OCI-LY3 (cell line): ENCODE measurements around the gene IL17RB.

Source experiments
- H2AFZ ChIP-seq: fragments of 200-600, 300-600 bp; shearing (Covaris generic); 2 replicates; pipeline ENCODE4 v1.6.0; 2014; ENCODE audit warnings: antibody characterized with exemption, low read depth, low read length
- H3K27ac ChIP-seq: fragments of 200-600, 300-600 bp; sonication (generic); 2 replicates; pipeline ENCODE4 v1.5.1; 2014; ENCODE audit warnings: mild to moderate bottlenecking, low read length, moderate library complexity, mixed read lengths
- H3K27me3 ChIP-seq: fragments of 200-600, 300-600 bp; sonication (generic); 2 replicates; pipeline ENCODE4 v1.6.1; 2014; ENCODE audit warnings: low read depth, low read length, mixed read lengths
- H3K36me3 ChIP-seq: fragments of 200-600, 300-600 bp; sonication (generic); replicated peaks from 2 replicates; pipeline ENCODE3; 2014; ENCODE audit warnings: low read depth, low read length, mixed read lengths
- H3K4me1 ChIP-seq: fragments of 300-600, 200-600 bp; sonication (generic); 2 replicates; pipeline ENCODE4 v1.6.1; 2014; ENCODE audit warnings: low read length, mixed read lengths
- H3K4me2 ChIP-seq: fragments of 200-600, 300-600 bp; sonication (generic); 2 replicates; pipeline ENCODE4 v1.6.1; 2014; ENCODE audit warnings: low read length, mixed read lengths
- H3K4me3 ChIP-seq: fragments of 300-600, 200-600 bp; sonication (generic); 2 replicates; pipeline ENCODE4 v1.5.1; 2014; ENCODE audit warnings: antibody characterized with exemption, mild to moderate bottlenecking, low read length, moderate library complexity
- H3K79me2 ChIP-seq: fragments of 300-600, 200-600 bp; shearing (Covaris generic); 2 replicates; pipeline ENCODE4 v1.6.1; 2014; ENCODE audit warnings: mild to moderate bottlenecking, low read length, mixed read lengths
- H3K9ac ChIP-seq: fragments of 300-600, 200-600 bp; shearing (Covaris generic); 2 replicates; pipeline ENCODE4 v1.6.0; 2014; ENCODE audit warnings: mild to moderate bottlenecking, low read length, moderate library complexity
- H3K9me3 ChIP-seq: fragments of 200-600, 300-600 bp; shearing (Covaris generic); 2 replicates; pipeline ENCODE4 v1.6.1; 2014; ENCODE audit warnings: low read length, mixed read lengths; ENCODE audit not compliant: insufficient read depth
- H4K20me1 ChIP-seq: fragments of 200-600, 300-600 bp; sonication (generic); 2 replicates; pipeline ENCODE4 v1.6.1; 2016; ENCODE audit warnings: low read length, mixed read lengths; ENCODE audit not compliant: insufficient read depth
- EZH2phosphoT487 ChIP-seq: fragments of 200-600 bp; shearing (Covaris generic); IDR thresholded peaks from 2 replicates; pipeline ENCODE4 v1.6.1; 2018; ENCODE audit warnings: antibody characterized with exemption, mixed run types, low read depth
- TF ChIP-seq, protein P1 (sequence below): fragments of 200-600, 300-600 bp; sonication (generic); IDR thresholded peaks from 2 replicates; pipeline ENCODE4 v1.5.1; 2014; ENCODE audit warnings: antibody characterized with exemption, low read length, low read depth

The IL17RB gene

DNA sequence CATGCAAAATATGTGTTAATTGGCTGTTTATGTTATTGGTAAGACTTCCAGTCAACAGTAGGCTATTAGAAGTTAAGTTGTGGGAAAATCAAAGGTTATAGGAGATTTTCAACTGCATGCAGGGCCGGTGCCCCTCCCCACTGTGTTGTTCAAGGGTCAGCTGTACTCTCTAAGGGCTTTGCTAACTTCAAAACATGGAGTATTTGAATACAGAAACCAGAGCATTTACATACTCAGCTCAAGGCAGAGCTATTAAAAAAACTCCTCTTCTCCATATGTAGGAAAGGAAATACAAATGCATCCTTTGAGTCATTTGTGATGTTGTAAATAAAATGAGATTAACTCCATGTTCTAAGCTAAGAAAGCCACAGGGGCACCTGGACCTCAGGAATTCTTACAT, 16.8 kb downstream of the IL17RB start:
- Histone ChIP-seq H4K20me1 (0 out of 2 replicates have a peak, but pooled peaks cover 3% of the 10 kb centered on the region), H3K9ac (no peak overlapping the region), H3K27me3 (no peaks in the 10 kb centered on the region), H3K4me2 (no peak overlapping the region), H3K79me2 (no peaks in the 10 kb centered on the region), H2AFZ (no peak overlapping the region), H3K4me1 (peaks cover 10% of the 10 kb centered on the region), H3K27ac (no peak overlapping the region), H3K4me3 (no peak overlapping the region), H3K9me3 (no peaks in the 10 kb centered on the region), H3K36me3 (peaks cover 74% of the 10 kb centered on the region)
- TF ChIP-seq EZH2phosphoT487 = no peak
- TF ChIP-seq, protein P1, sequence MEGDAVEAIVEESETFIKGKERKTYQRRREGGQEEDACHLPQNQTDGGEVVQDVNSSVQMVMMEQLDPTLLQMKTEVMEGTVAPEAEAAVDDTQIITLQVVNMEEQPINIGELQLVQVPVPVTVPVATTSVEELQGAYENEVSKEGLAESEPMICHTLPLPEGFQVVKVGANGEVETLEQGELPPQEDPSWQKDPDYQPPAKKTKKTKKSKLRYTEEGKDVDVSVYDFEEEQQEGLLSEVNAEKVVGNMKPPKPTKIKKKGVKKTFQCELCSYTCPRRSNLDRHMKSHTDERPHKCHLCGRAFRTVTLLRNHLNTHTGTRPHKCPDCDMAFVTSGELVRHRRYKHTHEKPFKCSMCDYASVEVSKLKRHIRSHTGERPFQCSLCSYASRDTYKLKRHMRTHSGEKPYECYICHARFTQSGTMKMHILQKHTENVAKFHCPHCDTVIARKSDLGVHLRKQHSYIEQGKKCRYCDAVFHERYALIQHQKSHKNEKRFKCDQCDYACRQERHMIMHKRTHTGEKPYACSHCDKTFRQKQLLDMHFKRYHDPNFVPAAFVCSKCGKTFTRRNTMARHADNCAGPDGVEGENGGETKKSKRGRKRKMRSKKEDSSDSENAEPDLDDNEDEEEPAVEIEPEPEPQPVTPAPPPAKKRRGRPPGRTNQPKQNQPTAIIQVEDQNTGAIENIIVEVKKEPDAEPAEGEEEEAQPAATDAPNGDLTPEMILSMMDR = no peak

DNA sequence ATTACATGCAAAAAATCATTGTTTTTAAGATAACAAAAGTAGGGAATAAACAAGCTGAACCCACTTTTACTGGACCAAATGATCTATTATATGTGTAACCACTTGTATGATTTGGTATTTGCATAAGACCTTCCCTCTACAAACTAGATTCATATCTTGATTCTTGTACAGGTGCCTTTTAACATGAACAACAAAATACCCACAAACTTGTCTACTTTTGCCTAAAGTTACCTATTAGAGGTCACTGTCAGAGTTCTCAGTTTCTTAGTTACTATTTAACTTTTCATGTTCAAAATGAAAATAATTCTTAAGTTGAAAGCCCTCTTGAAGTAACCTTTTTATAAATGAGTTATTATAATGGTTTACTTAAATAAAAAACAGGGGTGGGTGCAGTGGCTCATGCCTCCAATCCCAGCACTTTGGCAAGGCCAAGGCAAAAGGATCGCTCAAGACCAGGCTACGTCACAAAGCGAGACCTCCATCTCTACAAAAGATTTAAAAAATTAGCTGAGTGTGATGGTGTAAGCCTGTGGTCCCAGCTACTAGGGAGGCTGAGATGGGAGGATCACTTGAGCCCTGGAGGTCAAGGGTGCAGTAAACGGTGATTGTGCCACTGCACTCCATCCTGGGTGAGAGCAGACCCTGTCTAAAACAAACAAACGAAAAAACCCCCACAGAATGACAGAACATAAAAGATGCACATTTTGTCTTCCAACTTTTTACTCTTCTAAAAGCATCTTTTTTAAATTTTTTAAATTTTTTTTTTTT, 19.5 kb downstream of the IL17RB start:
- Histone ChIP-seq H3K9ac (no peak overlapping the region), H3K4me2 (peak overlapping the region; percentile 10; the same call in 1 of the 2 replicates), H3K79me2 (no peaks in the 10 kb centered on the region), H3K36me3 (peaks cover 74% of the 10 kb centered on the region), H3K27me3 (no peaks in the 10 kb centered on the region), H3K9me3 (no peaks in the 10 kb centered on the region), H2AFZ (no peak overlapping the region), H3K27ac (peak overlapping the region; percentile 66; the same call in 1 of the 2 replicates), H4K20me1 (0 out of 2 replicates have a peak, but pooled peaks cover 3% of the 10 kb centered on the region), H3K4me3 (no peak overlapping the region), H3K4me1 (peaks cover 10% of the 10 kb centered on the region)
- no peak for TF ChIP-seq EZH2phosphoT487
- TF ChIP-seq, protein P1 = no peak

DNA sequence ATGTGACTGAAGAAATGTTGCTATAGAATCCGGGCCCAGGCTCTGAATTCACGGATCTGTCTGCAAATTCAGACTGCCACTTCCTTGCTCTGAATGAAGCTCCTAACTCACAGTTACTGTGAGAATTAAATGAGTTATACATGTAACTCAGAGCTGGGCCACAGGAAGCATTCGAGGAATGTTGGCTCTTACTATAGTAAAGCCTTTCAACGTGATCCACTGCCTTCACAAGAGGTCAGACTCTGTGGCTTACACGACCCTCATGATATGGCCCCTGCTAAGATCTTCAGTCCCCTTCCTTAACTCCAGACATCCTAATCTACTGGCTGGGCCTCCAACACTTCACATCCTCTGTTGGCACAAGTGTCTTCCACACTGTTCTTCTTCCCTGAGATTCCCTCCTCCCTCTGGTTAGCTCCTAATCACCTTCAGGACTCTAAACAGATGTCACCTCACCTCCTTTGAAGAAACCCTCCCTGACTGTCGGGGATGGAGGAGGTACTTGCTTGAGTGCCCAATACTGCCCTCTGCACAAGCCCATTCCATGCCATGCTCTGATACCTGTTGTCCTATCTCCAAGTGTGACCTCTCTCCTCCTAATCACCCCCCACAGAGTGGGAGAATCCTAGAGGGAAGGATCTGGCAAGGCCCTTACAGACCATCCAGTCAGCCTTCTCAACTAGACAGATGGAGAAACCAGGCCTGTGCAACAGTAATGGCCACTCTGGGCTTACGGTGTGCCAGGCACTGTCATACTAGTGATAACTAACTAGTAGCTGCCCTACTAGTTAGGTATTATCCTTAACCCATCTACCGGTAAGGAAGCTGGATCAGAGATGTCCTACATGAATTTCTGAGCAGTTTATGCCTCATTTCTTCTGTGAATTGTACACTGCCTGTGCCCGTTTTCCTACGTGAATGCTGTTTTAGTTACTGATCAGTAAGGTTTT, 34.3 kb downstream of the IL17RB start:
- no peak overlapping the region for H2AFZ ChIP-seq

More for the DNA sequence above, 34.3 kb downstream of the IL17RB start:
- Histone ChIP-seq H3K4me1 (peaks cover 14% of the 10 kb centered on the region), H3K4me2 (peak overlapping the region; percentile 91), H3K4me3 (peak overlapping the region; percentile 86), H4K20me1 (no peaks in the 10 kb centered on the region), H3K27me3 (no peaks in the 10 kb centered on the region), H3K9me3 (no peaks in the 10 kb centered on the region), H3K27ac (peak overlapping the region; percentile 77; the same call in 1 of the 2 replicates), H3K9ac (peak overlapping the region; percentile 88), H3K36me3 (peaks cover 64% of the 10 kb centered on the region), H3K79me2 (peaks cover 18% of the 10 kb centered on the region)
- TF ChIP-seq, protein P1 = no peak
- no peak for TF ChIP-seq EZH2phosphoT487
